NT2/D1 (cell line): Measurements from ENCODE around the gene ANXA11.

Experiments used
- SUZ12 ChIP-seq: IDR thresholded peaks from 2 replicates; pipeline ENCODE4 v1.6.1; 2011; ENCODE audit not compliant: insufficient read length, insufficient read depth; ENCODE audit errors: extremely low read depth
- YY1 ChIP-seq: IDR thresholded peaks from 2 replicates; pipeline ENCODE4 v1.6.1; 2011; ENCODE audit not compliant: insufficient read length, insufficient read depth
- ZNF274 ChIP-seq: IDR thresholded peaks from 2 replicates; pipeline ENCODE4 v1.6.1; 2011; ENCODE audit warnings: mild to moderate bottlenecking, low read depth, low read length

GRCh38 chr10:80186364-80187012 lies 18.8 kb downstream of the ANXA11 start:
- TF ChIP-seq YY1 (no peak), ZNF274 (no peak), SUZ12 (no peak)
